ENCODE measurements around the gene UQCRHL. TPM values are rescaled to one million over a fixed set of nuclear protein-coding genes. Genes with fewer than 3 reads are reported as not detected.

Gene UQCRHL
- total RNA-seq, 1 donor from 2014 or later = 1.7 TPM

GRCh38 chr1:15799928-15800835 lies 7.3 kb downstream of the UQCRHL start:
- Histone ChIP-seq H4K20me1 (ENCODE audit: insufficient read depth, low read length) (no peaks in the 10 kb centered on the region), H2AFZ (ENCODE audit: low read depth, low read length) (peak overlapping the region; percentile 3), H3K9me3 (ENCODE audit: insufficient read depth, low read depth, low read length) (no peaks in the 10 kb centered on the region), H3K4me1 (ENCODE audit: insufficient read depth, low read length) (peaks cover 62% of the 10 kb centered on the region), H3K4me2 (ENCODE audit: low read length) (peak overlapping the region; percentile 69), H3K79me2 (ENCODE audit: insufficient read depth, low read length) (no peaks in the 10 kb centered on the region), H3K9ac (ENCODE audit: low read length) (peak overlapping the region; percentile 72), H3K27me3 (ENCODE audit: insufficient read depth, low read length) (no peaks in the 10 kb centered on the region), H3K4me3 (ENCODE audit: insufficient read depth, low read depth, low read length) (no peak overlapping the region), H3K27ac (ENCODE audit: low read depth, low read length) (peak overlapping the region; percentile 86), H3K36me3 (ENCODE audit: insufficient read depth, low read length) (no peaks in the 10 kb centered on the region)
- no peaks in the 10 kb centered on the region for H3K9me3 Mint-ChIP-seq (ENCODE audit: unreplicated experiment)
- DNase-seq (ENCODE audit: low read depth) (peak; percentile 19), FAIRE-seq (no peak)
- no peaks in the 10 kb centered on the region for H3K27me3 Mint-ChIP-seq (ENCODE audit: low read depth, unreplicated experiment)
- TF ChIP-seq CTCF (IDR thresholded peaks at IDR 0.05; ENCODE audit: insufficient read depth, low read depth, low read length) (no peak), EZH2 (IDR thresholded peaks at IDR 0.05; ENCODE audit: insufficient read depth, low read length) (no peak)
- peak overlapping the region; percentile 11 for H3K4me3 Mint-ChIP-seq (ENCODE audit: unreplicated experiment)
- H3K27ac Mint-ChIP-seq (ENCODE audit: unreplicated experiment) = peak overlapping the region; percentile 95
- H3K36me3 Mint-ChIP-seq (ENCODE audit: low read depth, unreplicated experiment) = no peaks in the 10 kb centered on the region
- H3K4me1 Mint-ChIP-seq (ENCODE audit: low read depth, unreplicated experiment) = peaks cover 55% of the 10 kb centered on the region

GRCh38 chr1:15799004-15799867 lies 8.2 kb downstream of the UQCRHL start:
- peak overlapping the region; percentile 50 for H3K4me3 Mint-ChIP-seq (ENCODE audit: unreplicated experiment)
- FAIRE-seq (peak; percentile 55), DNase-seq (ENCODE audit: low read depth) (peak; percentile 97)
- H3K27me3 Mint-ChIP-seq (ENCODE audit: low read depth, unreplicated experiment) = no peaks in the 10 kb centered on the region
- Histone ChIP-seq H2AFZ (ENCODE audit: low read depth, low read length) (no peak overlapping the region), H3K9me3 (ENCODE audit: insufficient read depth, low read depth, low read length) (no peaks in the 10 kb centered on the region), H4K20me1 (ENCODE audit: insufficient read depth, low read length) (no peaks in the 10 kb centered on the region), H3K4me2 (ENCODE audit: low read length) (peak overlapping the region; percentile 69), H3K36me3 (ENCODE audit: insufficient read depth, low read length) (no peaks in the 10 kb centered on the region), H3K4me1 (ENCODE audit: insufficient read depth, low read length) (peaks cover 71% of the 10 kb centered on the region), H3K79me2 (ENCODE audit: insufficient read depth, low read length) (no peaks in the 10 kb centered on the region), H3K4me3 (ENCODE audit: insufficient read depth, low read depth, low read length) (no peak overlapping the region), H3K27ac (ENCODE audit: low read depth, low read length) (peak overlapping the region; percentile 86), H3K9ac (ENCODE audit: low read length) (peak overlapping the region; percentile 72), H3K27me3 (ENCODE audit: insufficient read depth, low read length) (no peaks in the 10 kb centered on the region)
- H3K27ac Mint-ChIP-seq (ENCODE audit: unreplicated experiment) = peak overlapping the region; percentile 95
- H3K9me3 Mint-ChIP-seq (ENCODE audit: unreplicated experiment) = no peaks in the 10 kb centered on the region
- TF ChIP-seq CTCF (IDR thresholded peaks at IDR 0.05; ENCODE audit: insufficient read depth, low read depth, low read length) (no peak), EZH2 (IDR thresholded peaks at IDR 0.05; ENCODE audit: insufficient read depth, low read length) (no peak)
- no peaks in the 10 kb centered on the region for H3K36me3 Mint-ChIP-seq (ENCODE audit: low read depth, unreplicated experiment)
- peaks cover 60% of the 10 kb centered on the region for H3K4me1 Mint-ChIP-seq (ENCODE audit: low read depth, unreplicated experiment)
